H1 (cell line): ENCODE results near the gene C11orf71. TPM values are rescaled to one million over a fixed set of nuclear protein-coding genes. Genes with fewer than 3 reads are reported as not detected.

Source experiments
- BACH1 ChIP-seq: IDR thresholded peaks from 2 replicates; pipeline ENCODE4 v1.6.1; 2012; ENCODE audit warnings: low read length, improper control_type of control experiment
- CEBPB ChIP-seq: IDR thresholded peaks from 2 replicates; pipeline ENCODE4 v1.6.1; 2012; ENCODE audit warnings: low read depth, low read length
- HDAC2 ChIP-seq, 2 experiments: fragments of 300-600 bp in 1 of 2; sonication (generic) in 1 of 2; IDR thresholded peaks; 2 replicates each; pipeline ENCODE4 v1.6.1; 2011 to 2012; ENCODE audit warnings: low read depth in 2 of 2, low read length in 2 of 2, mild to moderate bottlenecking in 2 of 2, moderate library complexity in 2 of 2, borderline replicate concordance in 1 of 2, inconsistent platforms in 1 of 2
- KDM4A ChIP-seq: IDR thresholded peaks from one replicate; pipeline ENCODE4 v1.7.1; 2012; ENCODE audit warnings: low read depth, mild to moderate bottlenecking, moderate library complexity, low read length, inconsistent platforms; ENCODE audit not compliant: severe bottlenecking
- POLR2AphosphoS5 ChIP-seq: IDR thresholded peaks from 2 replicates; pipeline ENCODE4 v1.6.1; 2011; ENCODE audit warnings: low read depth, low read length
- RBBP5 ChIP-seq: IDR thresholded peaks from 2 replicates; pipeline ENCODE4 v1.7.1; 2012; ENCODE audit warnings: low read depth, mild to moderate bottlenecking, inconsistent platforms, low read length, moderate library complexity, borderline replicate concordance
- RFX5 ChIP-seq: IDR thresholded peaks from 2 replicates; pipeline ENCODE4 v1.6.1; 2011; ENCODE audit warnings: low read depth, low read length, improper control_type of control experiment, borderline replicate concordance
- SUZ12 ChIP-seq: fragments of 200-600 bp; sonication (generic); IDR thresholded peaks from 2 replicates; pipeline ENCODE4 v1.6.1; 2012; ENCODE audit warnings: mild to moderate bottlenecking, inconsistent platforms, low read length, moderate library complexity, mixed read lengths
- TBP ChIP-seq: IDR thresholded peaks from 2 replicates; pipeline ENCODE4 v1.6.1; 2011; ENCODE audit warnings: low read depth, low read length, improper control_type of control experiment
- polyA plus RNA-seq, 7 experiments: library from polyadenylated mRNA; depleted of rRNA in 3 of 7; stranded (reverse) in 5 of 7; unstranded in 2 of 7; fragments of >200 nt in 5 of 7; fragments of 200-250 nt in 2 of 7; gene quantifications; 1 replicate in 5 of 7; 2 replicates in 1 of 7; 4 replicates in 1 of 7; pipeline versions ENCODE4 v1.2.1 to v1.2.3, GENCODE V29; 2011 to 2013; ENCODE audit warnings: missing spikeins in 2 of 7, mixed read lengths in 2 of 7
- total RNA-seq: library from RNA; stranded (reverse); fragmentation: NEBNext Ultra II Directional; extraction: Animal tissue kit (Norgen Biotek cat#: 25700); gene quantifications from 2 replicates; pipeline ENCODE4 v1.2.1, GENCODE V29; 2021
- TF ChIP-seq, protein P1 (sequence below): fragments of 300-600 bp; sonication (generic); IDR thresholded peaks from 2 replicates; pipeline ENCODE4 v1.7.1; 2012; ENCODE audit warnings: low read length, moderate library complexity, mild to moderate bottlenecking, inconsistent platforms; ENCODE audit not compliant: insufficient replicate concordance

The C11orf71 gene
- total and polyA plus RNA-seq, 2 of the 8 experiments (the other 6 are each of a cell fraction or from before 2014, with no cell fraction given), result 5.4 to 8.7 TPM

DNA sequence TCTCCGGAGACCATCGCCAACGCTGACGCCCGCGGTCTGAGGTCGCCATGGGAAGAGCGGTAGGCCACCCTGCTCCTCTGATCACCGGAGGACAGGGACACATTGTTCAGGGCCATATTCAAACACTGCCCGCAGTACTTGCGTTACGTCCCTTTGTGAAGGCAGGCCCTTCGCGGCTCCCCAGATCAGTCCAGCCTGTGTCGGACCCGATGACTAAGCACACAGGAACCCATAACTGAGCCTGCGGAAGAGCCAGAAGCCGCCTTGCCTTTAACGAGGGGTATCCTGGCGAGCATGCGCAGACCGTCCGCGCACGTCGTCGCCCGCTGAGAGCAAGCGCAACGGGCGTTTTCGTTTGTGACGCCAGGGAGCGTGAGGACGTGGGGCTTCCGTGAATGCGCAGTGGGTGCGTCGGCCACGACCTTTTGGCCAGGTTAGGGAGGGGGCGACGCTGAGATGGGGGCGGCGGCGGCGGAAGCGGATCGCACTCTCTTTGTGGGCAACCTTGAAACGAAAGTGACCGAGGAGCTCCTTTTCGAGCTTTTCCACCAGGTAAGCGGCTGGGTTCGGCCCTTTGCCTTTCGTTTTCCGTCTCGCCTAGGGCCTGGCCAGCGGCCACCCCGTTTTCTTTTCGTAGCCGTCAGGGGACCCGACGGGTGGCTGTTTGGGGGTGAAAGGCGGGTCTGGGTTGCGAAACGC is at the start of gene C11orf71, which contains the start of gene RBM7 (continued):
- TF ChIP-seq, protein P1, sequence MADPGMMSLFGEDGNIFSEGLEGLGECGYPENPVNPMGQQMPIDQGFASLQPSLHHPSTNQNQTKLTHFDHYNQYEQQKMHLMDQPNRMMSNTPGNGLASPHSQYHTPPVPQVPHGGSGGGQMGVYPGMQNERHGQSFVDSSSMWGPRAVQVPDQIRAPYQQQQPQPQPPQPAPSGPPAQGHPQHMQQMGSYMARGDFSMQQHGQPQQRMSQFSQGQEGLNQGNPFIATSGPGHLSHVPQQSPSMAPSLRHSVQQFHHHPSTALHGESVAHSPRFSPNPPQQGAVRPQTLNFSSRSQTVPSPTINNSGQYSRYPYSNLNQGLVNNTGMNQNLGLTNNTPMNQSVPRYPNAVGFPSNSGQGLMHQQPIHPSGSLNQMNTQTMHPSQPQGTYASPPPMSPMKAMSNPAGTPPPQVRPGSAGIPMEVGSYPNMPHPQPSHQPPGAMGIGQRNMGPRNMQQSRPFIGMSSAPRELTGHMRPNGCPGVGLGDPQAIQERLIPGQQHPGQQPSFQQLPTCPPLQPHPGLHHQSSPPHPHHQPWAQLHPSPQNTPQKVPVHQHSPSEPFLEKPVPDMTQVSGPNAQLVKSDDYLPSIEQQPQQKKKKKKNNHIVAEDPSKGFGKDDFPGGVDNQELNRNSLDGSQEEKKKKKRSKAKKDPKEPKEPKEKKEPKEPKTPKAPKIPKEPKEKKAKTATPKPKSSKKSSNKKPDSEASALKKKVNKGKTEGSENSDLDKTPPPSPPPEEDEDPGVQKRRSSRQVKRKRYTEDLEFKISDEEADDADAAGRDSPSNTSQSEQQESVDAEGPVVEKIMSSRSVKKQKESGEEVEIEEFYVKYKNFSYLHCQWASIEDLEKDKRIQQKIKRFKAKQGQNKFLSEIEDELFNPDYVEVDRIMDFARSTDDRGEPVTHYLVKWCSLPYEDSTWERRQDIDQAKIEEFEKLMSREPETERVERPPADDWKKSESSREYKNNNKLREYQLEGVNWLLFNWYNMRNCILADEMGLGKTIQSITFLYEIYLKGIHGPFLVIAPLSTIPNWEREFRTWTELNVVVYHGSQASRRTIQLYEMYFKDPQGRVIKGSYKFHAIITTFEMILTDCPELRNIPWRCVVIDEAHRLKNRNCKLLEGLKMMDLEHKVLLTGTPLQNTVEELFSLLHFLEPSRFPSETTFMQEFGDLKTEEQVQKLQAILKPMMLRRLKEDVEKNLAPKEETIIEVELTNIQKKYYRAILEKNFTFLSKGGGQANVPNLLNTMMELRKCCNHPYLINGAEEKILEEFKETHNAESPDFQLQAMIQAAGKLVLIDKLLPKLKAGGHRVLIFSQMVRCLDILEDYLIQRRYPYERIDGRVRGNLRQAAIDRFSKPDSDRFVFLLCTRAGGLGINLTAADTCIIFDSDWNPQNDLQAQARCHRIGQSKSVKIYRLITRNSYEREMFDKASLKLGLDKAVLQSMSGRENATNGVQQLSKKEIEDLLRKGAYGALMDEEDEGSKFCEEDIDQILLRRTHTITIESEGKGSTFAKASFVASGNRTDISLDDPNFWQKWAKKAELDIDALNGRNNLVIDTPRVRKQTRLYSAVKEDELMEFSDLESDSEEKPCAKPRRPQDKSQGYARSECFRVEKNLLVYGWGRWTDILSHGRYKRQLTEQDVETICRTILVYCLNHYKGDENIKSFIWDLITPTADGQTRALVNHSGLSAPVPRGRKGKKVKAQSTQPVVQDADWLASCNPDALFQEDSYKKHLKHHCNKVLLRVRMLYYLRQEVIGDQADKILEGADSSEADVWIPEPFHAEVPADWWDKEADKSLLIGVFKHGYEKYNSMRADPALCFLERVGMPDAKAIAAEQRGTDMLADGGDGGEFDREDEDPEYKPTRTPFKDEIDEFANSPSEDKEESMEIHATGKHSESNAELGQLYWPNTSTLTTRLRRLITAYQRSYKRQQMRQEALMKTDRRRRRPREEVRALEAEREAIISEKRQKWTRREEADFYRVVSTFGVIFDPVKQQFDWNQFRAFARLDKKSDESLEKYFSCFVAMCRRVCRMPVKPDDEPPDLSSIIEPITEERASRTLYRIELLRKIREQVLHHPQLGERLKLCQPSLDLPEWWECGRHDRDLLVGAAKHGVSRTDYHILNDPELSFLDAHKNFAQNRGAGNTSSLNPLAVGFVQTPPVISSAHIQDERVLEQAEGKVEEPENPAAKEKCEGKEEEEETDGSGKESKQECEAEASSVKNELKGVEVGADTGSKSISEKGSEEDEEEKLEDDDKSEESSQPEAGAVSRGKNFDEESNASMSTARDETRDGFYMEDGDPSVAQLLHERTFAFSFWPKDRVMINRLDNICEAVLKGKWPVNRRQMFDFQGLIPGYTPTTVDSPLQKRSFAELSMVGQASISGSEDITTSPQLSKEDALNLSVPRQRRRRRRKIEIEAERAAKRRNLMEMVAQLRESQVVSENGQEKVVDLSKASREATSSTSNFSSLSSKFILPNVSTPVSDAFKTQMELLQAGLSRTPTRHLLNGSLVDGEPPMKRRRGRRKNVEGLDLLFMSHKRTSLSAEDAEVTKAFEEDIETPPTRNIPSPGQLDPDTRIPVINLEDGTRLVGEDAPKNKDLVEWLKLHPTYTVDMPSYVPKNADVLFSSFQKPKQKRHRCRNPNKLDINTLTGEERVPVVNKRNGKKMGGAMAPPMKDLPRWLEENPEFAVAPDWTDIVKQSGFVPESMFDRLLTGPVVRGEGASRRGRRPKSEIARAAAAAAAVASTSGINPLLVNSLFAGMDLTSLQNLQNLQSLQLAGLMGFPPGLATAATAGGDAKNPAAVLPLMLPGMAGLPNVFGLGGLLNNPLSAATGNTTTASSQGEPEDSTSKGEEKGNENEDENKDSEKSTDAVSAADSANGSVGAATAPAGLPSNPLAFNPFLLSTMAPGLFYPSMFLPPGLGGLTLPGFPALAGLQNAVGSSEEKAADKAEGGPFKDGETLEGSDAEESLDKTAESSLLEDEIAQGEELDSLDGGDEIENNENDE, result peak; percentile 28
- TF ChIP-seq CEBPB (peak; percentile 96), RBBP5 (peak; percentile 84), TBP (peak; percentile 77), BACH1 (peak; percentile 58; the same call in 1 of the 2 replicates), POLR2AphosphoS5 (peak; percentile 94), HDAC2 (IDR thresholded peaks at IDR 0.05; ENCODE audit: borderline replicate concordance in 1 of 2, low read depth in 2 of 2, low read length in 2 of 2) (peak; percentile 43 to 62; a peak in 1 of 4 replicates), RFX5 (no peak), SUZ12 (no peak), KDM4A (peak; percentile 52)
